Kasumi-1 (cell line): ENCODE data around the gene SMTN.
"Not testable (repeated sequence)": the region's sequence is repeated elsewhere in the genome, so short reads cannot be mapped to it uniquely, and the experiment has no call there.

ENCODE experiments used
- DNase-seq, 2 experiments: peaks; one replicate each; lab custom pipeline; 2025; lab: John Stamatoyannopoulos, UW

SMTN gene

DNA sequence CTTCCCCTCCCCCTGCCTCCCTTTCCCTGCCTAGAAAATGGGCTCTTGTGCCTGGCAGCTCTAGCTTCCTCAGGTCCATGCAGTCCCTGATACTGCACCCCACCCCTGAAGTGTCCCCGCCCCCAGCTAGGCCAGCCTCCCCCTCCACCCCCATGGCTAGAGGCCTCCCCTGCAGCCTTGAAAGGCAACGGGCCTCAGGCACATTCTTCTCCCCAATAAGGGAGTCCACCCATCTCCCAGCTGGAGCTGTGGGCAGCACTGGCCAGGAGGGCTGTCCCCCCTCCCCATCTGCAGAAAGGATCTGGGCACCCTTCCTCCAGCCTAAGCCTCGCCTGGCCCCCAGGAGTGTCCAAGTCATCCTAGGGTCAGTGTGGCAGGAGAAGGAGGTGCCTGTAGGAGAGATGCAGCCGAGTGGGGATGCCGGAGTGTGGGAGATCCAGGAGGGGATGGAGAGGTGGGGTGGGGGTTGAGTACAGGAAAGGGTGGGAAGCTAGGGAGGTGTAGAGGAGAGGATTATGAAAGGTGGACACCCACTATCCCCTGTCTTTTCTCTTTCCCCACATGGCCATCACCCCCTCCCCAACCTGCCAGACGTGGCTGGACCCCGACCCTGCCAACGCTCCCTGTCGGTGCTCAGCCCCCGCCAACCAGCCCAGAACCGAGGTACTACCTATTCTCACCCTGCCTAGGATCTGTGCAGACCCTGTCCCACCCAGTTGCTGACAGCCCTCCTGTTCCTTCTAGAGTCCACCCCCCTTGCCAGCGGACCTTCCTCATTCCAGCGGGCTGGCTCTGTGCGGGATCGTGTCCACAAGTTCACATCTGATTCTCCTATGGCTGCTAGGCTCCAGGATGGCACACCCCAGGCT is 9.3 kb downstream of the SMTN start:
- DNase-seq = no peak

DNA sequence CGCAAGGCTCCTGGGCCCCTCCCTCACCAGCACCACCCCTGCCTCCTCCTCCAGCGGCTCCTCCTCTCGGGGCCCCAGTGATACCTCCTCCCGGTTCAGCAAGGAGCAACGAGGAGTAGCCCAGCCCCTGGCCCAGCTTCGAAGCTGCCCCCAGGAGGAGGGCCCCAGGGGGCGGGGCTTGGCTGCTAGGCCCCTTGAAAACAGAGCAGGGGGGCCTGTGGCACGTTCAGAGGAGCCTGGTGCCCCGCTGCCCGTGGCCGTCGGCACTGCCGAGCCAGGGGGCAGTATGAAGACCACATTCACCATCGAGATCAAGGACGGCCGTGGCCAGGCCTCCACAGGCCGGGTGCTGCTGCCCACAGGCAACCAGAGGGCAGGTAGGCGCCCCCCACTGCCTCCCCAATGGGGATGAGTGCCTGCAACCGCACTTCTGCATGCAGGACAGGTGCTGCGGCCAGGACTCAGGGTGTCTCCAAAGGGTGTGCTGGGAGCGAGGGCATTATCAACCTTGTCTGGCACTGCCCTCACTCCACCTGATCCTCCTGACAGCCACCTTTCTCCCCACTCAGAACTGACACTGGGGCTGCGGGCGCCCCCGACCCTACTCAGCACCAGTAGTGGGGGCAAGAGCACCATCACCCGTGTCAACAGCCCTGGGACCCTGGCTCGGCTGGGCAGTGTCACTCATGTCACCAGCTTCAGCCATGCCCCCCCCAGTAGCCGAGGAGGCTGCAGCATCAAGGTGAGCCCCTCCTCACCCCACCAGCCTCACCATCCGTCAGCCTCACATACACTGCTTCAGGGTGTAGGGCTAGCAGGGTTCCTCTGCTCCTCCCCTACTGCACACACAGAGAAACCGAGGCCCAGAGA is 10.2 kb downstream of the SMTN start:
- no peak for DNase-seq

GRCh38 chr22:31092161-31092560 is 11.0 kb downstream of the SMTN start:
- DNase-seq = no peak

GRCh38 chr22:31093086-31093850 is 12.2 kb downstream of the SMTN start:
- DNase-seq = no peak

DNA sequence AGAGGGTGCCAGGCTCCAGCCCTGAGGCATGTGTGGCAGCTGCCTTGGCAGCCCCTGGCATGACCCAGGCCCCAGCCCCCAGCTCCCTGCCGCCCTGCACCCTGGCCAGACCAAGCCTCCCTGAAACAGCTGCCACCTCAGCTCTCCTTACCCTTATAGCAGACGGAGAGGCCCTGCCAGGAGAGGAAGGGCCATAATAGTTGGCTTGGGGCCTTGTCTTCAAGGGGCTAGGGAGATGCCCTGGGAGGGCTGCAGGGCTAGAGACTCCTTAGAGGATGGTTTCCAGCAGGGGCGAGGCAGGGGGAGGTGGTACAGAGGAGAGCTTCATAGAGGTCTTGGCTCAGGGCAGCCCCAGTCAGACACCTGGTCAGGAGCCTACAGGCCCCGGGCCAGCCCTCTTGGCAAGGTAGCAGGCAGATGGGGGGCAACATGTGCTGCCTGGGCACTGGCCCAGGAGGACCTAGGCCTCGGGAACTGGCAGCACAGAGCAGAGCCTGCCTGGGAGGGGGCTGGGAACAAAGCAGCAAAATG is 13.0 kb downstream of the SMTN start:
- DNase-seq = no peak

- DNase-seq = no peak
Observed at GRCh38 chr22:31094741-31095140, 13.6 kb downstream of the SMTN start.

GRCh38 chr22:31095637-31096249 is 14.6 kb downstream of the SMTN start:
- DNase-seq = no peak

- DNase-seq = no peak
Observed at GRCh38 chr22:31096657-31097279, 15.7 kb downstream of the SMTN start.

- DNase-seq = not testable (repeated sequence)
Observed at GRCh38 chr22:31097539-31097938, 16.4 kb downstream of the SMTN start.

DNA sequence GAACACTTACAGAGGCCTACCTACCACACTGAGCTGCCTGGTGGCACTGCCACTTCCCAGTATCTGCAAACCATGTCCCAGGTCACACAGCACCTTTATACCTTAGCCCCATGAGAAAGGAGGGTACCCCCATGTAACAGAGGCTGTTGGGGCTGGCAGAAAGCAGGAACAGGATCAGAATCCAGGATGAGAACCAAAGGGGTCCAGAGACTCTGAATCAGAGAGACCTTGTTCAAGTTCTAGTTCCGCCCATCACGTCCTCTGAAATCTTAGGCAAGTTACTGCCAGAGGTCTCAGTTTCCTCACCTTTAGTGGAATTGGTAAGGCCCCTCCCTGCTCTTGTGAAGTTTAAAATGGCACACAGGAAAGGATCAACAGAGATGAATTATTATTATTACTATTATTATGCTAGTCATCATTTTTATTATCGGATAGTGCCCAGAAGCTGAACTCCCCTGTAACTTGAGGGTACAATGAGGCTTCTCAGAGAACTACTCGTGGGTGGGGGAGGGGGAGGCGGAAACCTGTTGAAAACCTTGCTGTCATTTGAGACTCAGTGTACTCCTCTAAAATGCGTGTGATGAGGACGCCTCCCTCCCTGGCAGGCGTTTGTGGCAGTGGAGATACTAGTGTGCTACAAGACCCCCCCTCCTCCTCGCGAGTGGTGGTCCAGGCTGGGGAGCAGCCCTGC is 17.0 kb downstream of the SMTN start:
- no peak for DNase-seq

- DNase-seq = no peak
Observed at GRCh38 chr22:31098632-31099110, 17.6 kb downstream of the SMTN start.

GRCh38 chr22:31099386-31099785 is 18.3 kb downstream of the SMTN start:
- no peak for DNase-seq

GRCh38 chr22:31099841-31100761 is 19.0 kb downstream of the SMTN start:
- no peak for DNase-seq

GRCh38 chr22:31100762-31101525 is 19.8 kb downstream of the SMTN start:
- no peak for DNase-seq

DNA sequence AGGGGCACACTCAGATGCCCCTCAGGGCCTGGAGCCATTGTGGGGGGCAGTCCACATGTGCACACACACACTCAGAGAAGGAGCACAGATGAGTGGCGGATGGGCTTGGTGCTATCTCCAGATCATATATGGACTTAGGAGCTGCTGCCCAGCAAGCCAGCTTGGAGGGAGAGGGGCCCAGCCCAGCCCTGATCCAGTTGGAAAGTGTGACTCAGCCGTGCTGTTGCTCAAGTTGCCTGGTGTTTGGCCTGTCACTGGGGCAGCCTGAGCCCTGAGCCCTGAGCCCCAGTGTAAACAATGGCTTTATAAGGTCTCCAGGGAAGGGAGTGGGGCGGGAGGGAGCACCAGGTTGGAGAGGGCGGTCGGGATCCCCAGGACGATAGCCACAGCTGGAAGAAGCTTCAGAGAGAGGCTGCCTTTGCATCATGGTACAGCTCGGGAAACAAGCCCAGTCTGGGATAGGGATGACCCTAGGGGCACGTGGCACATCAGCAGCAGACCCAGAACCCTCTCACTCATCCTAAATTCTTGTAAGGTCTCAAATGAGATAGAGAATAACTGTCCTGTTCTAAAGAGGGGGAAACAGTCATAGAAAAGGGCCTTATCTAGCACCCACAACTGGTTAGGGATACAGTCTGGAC is 21.4 kb downstream of the SMTN start:
- no peak for DNase-seq

DNA sequence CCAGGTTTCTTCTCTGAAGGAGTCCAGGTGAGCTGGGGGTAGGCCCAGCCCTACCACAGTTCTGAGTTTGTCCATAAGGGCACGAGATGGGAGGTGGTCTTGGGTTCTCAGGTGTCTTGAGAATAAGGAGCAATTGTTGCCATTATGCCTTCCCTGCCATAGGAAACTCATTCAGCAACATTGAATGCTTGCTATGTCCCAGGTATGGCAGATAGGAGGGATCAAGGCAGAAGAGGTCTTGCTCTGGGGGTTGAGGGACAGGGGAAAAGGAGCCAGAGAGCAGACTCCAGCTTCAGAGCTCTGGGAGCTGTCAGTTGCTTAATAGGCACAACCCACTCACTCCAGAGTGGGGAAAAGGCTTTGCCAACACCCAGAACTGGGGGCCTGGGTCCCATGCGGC is 22.0 kb downstream of the SMTN start:
- DNase-seq = no peak

- DNase-seq = no peak
Observed at GRCh38 chr22:31103899-31104694, 23.0 kb downstream of the SMTN start.
